Measurements from ENCODE around the gene ERLIN1.

ERLIN1 gene

GRCh38 chr10:100168313-100168643 is 17.6 kb downstream of the ERLIN1 start:
- no peak for DNase-seq

GRCh38 chr10:100167553-100168312 is 18.1 kb downstream of the ERLIN1 start:
- no peak for DNase-seq

GRCh38 chr10:100163704-100164621 is 21.9 kb downstream of the ERLIN1 start:
- no peak for DNase-seq

- no peak for DNase-seq
These were observed 23.1 kb downstream of the ERLIN1 start for GRCh38 chr10:100162696-100163095.

GRCh38 chr10:100158044-100158805 is 27.6 kb downstream of the ERLIN1 start:
- no peak for DNase-seq

- no peak for DNase-seq
These were observed 28.7 kb downstream of the ERLIN1 start for GRCh38 chr10:100157156-100157555.

- DNase-seq: no peak
These were observed 29.9 kb downstream of the ERLIN1 start for GRCh38 chr10:100155936-100156335.

GRCh38 chr10:100154666-100155065 is 31.2 kb downstream of the ERLIN1 start:
- DNase-seq: no peak

- DNase-seq: no peak
These were observed 32.5 kb downstream of the ERLIN1 start for GRCh38 chr10:100153239-100153825.

GRCh38 chr10:100151723-100152300 is 34.0 kb downstream of the ERLIN1 start:
- DNase-seq: no peak

- peak; percentile 50 to 70 for DNase-seq
These were observed 37.2 kb downstream of the ERLIN1 start for GRCh38 chr10:100148353-100149211.

GRCh38 chr10:100146875-100147650 is 38.8 kb downstream of the ERLIN1 start:
- no peak for DNase-seq

- DNase-seq: no peak
These were observed 39.4 kb downstream of the ERLIN1 start for GRCh38 chr10:100146398-100146797.

GRCh38 chr10:100143756-100144155 is 42.1 kb downstream of the ERLIN1 start:
- DNase-seq: no peak

GRCh38 chr10:100141446-100142087 is 44.3 kb downstream of the ERLIN1 start:
- DNase-seq: no peak

GRCh38 chr10:100140070-100140469 is 45.8 kb downstream of the ERLIN1 start:
- no peak for DNase-seq

GRCh38 chr10:100138921-100139496 is 46.8 kb downstream of the ERLIN1 start:
- no peak for DNase-seq

GRCh38 chr10:100135486-100135885 is 50.3 kb downstream of the ERLIN1 start:
- no peak for DNase-seq

GRCh38 chr10:100133801-100134200 is 52.0 kb downstream of the ERLIN1 start:
- DNase-seq: no peak

GRCh38 chr10:100132427-100132826 is 53.4 kb downstream of the ERLIN1 start:
- DNase-seq: no peak
